Kidney capillary endothelial cell (primary cell): ENCODE data around the gene COL13A1.

Experiments
- DNase-seq: peaks from one replicate; pipeline ENCODE4 v3.0.0-alpha.2; 2018; ENCODE audit warnings: low spot score

Gene COL13A1

DNA sequence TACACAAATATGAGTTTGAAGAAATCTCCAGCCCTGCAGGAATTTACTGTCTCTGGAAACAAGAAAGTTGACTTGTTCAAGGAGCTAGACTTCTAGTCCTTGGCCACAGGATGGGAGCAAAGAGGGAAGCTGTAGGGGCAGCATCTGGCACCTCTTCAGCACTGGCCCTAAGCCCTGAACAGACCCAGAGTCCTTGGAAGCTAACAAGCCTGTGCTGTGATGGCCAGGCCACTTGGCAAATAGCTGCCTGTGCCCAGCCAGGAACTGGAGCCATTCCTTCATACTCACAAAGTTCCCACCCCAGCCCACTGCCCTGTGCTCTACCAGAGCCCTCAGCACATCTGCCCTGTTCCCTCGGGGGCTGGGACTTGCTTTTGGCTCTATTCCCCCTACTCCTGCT is 9.4 kb upstream of the COL13A1 start:
- no peak for DNase-seq

DNA sequence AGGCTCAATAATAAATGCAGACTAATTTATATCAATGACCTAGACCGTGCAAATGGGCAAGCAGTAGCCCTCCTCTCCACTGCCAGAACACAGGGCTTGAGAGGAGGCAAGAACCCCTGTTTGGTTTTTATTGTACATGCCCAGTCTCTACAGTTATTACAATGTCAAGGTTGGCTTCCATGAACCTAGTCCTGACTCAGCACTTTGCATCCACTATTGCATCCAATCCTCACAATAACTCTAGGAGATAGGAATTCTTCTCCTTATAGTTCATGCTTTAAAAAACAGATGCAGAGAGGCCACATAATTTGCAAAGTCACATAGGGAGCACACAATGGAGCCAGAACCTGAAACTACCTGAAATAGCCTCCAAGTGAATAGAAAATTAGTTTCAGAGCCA is 7.0 kb upstream of the COL13A1 start:
- DNase-seq = no peak

DNA sequence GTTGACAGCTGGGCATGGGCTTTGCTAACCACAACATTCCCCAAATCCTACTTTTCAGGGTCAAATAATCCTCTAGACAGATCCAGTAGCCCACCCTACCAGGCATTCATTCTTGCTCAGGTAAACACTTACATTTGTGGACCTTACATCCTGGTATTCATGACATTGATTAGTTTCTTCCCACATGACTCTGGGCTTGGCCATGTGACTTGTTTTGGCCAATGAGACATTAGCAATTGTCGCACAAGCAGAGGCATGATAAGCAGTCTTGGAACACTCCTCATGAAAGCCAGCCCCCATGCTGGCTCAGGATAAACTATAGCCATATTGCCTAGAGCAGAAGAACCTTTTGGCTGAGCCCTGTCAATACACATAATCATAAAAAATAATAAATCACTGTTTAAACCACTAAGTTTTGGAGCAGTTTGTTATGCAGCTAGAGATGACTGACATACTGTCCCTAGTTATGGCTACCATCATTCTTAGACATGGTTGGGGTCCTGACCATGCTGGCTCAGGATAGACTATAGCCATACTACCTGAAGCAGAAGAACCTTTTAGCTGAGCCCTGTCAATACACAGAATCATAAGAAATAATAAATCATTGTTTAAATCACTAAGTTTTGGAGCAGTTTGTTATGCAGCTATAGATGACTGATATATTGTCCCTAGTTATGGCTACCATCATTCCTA is 6.3 kb upstream of the COL13A1 start:
- DNase-seq = no peak

DNA sequence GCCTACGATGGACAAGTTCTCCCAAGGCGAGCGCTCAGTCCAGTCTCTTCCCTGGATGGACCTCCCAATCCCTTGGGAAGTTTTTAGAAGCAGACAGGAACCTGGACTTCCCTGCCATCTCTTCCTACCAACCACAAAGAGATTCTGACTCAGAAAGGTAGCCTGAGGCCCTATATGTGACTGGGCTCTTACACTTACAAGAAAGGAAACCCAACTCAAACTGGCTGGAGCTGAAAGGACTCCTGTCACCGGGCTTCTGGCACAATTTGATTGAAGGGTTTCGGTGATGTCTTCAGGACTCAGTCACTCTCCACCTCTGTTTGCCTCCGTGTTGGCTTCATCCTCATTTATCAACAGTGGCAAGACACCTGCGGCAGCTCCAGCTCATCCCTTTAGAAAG is 3.7 kb upstream of the COL13A1 start:
- DNase-seq = no peak

DNA sequence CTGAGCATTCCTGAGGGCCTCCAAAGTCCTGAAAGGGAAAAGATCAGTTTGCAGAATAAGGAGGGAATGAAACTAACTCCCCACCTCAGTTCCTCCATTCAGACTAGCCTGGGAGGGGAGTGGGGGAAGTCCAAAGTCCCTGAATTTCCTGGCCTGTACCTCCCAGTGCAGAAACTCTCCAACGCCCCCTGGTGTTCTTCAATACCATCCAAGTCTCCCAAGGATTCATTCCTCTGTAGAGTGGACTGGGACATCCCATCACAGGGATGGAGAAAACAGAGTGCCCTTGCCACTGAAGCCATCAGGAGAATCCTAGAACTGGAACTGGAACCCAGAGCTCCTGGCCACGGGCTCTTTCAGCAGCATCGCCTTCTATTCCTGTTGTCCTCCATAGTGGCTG is 1.6 kb upstream of the COL13A1 start:
- peak; percentile 80 for DNase-seq

DNA sequence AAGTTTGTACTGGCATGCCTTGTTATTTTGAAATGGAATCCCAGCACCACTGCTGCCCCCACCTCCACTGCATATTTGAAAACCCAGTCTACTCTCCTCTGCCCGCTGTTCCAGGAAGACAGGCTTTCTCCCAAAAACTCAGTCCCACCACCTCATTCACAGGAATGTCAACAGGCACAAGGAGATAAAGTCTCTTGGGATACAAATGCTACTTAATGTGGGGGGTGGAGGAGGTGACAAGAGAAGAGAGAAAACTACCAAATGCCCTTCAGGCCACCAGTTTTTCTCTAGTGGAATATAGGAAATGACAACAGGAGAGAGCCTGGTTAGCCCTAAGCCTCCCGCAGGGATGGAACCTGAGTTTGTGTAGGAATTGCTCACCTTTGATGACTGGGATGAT is 1.0 kb upstream of the COL13A1 start:
- DNase-seq = no peak

DNA sequence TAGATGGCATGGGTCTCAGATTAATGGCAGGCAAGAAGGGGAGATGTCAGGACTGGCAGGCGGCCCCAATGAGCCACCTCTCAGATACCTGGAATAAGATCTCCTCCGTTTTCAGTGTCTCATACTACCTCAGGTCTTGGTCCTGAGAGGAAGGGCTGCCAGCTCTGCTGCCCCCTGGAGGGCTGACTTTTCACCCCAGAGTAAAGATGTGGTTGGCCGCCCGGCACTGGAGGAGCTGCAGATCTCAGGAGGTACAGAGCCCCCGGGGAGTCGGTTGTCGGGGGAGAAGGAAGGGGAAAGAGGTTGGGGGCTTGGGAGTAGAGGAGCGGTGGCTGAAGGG is 642 bp upstream of the COL13A1 start:
- DNase-seq = peak; percentile 63

DNA sequence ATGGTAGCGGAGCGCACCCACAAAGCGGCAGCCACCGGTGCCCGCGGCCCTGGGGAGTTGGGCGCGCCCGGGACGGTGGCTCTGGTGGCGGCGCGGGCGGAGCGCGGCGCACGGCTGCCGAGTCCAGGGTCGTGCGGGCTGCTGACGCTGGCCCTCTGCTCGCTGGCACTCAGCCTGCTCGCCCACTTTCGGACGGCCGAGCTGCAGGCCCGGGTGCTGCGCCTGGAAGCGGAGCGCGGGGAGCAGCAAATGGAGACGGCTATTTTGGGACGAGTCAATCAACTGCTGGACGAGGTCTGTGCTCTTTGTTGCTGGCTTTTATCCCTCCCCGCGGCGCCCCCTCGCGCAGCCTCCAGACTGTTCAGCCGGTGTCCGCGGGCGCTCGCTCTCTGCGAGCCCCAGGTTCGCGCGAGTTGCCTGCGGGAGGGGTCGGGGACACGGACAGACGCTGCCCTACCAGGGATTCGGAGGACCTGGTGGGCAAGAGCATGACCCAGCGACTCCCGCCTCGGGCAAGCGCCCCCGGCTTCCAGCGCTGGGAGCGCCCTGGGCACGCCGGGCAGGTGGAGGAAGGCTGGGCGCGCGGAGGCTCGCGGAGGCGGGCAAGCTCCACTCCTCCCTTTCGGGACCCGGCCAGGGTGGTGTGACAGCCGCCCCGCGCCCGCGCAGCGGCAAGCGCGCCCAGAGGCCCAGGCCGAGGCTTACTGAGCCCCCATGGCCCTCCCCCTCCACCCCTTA is 887 bp downstream of the COL13A1 start:
- DNase-seq = peak; percentile 39

DNA sequence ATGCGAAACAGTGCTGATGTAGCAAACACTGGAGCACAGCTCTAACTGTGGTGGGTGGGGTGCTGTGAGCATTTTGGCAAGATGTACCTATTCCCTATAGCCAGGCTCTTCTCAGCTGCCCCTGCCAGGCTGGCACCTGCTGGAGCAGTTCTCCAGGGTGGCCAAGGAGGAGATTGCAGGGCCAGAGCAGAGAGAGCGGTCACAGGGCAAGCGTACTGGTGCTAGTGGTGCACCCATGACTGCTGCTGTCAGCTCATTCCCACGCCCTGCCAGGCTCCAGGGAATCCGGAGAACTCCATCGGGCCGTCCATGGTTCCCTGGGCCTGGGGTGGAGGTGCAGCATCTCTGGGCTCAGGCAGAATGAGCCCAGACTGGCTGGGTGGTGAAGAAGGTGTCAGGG is 2.1 kb downstream of the COL13A1 start:
- peak; percentile 9 for DNase-seq

DNA sequence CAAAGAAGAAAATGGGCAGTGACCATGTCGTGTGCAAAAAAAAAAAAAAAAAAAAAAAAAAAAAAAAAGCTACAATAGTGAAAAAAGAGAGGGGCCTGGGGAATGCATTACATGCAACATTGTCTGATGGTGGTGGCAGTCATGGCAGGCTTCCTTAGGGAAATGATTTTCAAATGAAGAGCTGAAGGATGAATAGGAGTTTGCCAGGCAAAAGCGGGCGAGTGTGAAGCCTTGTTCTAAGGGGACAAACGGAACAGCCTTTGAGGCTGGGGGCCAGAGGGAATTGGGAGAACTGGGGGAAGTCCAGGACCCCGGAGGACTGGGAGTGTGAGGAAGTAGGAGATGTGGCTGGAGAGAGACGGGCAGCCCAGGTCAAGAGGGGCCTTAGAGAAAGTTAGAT is 3.1 kb downstream of the COL13A1 start:
- DNase-seq = no peak

DNA sequence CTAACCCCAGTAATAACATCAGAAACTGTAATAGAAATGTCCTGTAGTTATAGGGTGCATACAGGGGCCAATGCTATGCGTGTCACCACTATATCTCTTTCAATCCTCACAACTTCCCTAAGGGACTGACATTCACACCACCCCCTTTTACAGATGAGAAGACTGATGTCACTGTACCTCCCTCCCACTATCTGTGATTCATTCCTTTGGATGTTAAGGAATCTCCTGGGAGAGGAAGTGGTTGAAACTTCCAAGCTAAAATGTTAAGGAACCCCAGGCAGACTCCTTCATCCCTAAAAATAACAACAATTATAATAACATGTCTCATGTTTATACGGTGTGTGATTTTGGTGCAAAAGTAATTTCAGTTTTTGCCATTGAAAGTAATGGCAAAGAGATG is 5.4 kb downstream of the COL13A1 start:
- DNase-seq = peak; percentile 79

DNA sequence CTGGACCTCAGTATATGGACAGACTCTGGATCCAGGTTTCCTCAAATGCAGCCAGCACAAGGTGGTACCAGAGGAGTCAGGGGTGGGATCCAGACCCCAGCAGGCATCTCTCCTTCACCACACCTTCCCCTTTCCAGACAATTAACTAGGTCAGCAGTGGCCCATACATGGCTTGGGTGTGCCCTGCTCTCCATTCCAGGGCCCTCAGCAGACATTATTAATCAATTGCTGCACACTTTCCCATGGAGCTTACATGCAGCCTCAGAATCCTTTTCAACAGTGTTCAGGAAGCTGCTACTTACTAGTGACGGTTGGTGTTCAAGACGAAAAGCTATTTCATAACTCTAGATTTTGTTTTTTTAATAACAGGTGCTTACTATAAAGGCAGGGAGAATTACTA is 6.0 kb downstream of the COL13A1 start:
- no peak for DNase-seq

DNA sequence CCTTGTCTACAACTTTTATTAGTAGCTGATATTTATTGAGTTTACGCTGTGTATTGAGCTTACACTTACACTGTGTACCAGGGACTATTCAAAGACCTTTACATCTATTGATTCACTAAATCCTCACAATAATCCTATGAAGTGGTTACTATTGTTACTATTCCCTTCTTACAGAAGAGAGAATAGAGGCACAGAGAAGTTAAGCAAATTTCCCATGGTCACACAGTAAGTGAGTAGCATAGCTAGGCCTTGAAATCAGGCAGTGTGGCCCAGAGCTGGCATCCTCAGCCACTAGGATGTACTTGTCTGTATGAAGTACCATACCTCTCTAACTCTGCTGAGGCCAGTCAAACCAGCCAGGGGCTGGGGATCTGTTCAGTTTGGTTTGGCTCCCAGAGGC is 7.6 kb downstream of the COL13A1 start:
- DNase-seq = no peak

DNA sequence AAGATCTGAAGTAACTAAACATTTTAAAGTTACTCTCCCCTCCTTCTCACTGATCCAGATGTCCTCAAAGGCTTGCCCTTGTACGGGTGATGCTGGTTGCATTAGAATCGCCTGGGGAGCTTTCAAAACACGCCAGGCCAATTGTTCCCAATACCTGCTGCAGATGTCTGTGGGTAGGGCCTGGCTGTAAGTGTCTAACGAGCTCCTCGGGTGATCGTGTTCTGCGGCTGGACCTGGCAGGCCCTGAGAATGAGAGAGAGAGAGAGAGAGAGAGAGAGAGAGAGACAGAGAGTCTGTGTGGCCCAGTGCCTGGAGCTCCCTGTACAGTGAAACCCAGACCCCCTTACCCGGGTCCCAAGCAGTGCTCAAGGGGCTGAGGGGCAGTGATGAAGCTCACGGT is 8.4 kb downstream of the COL13A1 start:
- no peak for DNase-seq

DNA sequence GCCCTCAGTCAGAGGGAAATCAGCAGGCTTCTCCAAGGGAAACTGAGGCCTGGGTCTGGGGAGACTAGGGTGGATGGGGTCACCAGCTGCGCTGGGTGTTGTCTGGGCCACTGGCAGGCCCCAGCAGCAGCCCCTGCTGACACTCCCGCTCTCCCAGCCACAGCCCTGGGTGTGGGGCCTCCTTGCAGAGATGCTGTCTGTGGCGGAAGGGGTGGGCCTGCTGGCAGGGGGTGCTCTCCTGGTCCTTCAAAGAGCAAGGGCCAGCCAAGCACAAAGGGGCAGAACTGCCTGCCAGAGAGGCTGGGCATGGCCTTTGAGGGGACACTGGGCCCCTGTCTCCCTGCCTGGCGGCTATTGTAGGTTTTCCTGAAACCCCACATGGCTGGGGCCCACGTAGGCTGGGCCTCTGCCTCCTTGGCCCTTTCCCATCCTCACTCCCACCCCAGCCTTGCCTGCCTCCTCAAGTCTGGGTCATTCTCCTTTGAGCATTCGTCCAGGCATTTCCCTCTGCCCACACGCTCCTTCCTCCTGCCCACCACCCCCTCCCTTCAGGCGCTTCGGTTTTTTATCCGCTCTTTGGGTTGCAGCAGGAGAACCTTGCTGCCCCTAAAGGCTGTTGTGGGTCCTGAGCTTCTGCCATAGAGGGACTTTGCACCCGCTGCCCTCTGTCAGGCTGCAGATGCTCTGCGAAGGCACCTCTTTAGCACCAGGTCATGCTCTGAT is 9.1 kb downstream of the COL13A1 start:
- DNase-seq = no peak

DNA sequence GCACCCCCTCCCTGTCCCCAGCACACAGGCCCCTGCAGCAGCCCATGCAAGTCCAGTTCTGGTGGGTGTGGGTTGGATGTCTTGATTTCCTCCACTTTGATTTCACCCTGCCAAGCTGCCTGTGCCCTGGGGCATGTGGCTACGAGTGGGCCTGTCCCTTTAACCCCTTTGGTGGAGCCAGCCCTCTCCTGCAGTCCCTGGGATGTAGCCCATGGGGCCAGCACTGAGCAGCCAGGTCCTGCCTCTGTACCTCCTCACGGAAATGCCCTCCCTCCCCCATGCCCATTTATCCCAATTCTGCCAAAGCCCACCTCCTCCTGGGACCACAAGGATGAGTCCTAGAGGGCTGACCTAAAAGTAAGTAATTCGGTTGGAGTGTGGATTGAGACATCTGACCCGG is 11.9 kb downstream of the COL13A1 start:
- no peak for DNase-seq

DNA sequence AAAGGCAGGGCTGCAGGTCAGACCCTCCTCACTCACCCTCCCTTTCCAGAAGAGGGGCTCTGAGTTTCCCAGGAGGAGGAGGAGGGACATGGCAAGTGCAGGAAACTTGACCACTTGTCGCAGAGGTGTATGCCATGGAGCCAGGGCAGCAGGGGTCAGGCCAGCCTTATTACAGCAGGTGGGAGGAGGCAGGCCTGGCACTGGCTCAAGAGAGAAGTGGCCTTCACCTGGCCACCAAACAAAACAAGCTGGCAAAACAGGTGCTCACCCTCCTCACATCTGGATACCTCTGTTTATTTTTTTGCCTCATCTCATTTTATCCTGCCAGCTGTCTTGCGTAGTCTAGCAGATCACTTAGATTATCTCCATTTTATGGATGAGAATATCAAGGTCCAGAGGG is 12.5 kb downstream of the COL13A1 start:
- no peak for DNase-seq

DNA sequence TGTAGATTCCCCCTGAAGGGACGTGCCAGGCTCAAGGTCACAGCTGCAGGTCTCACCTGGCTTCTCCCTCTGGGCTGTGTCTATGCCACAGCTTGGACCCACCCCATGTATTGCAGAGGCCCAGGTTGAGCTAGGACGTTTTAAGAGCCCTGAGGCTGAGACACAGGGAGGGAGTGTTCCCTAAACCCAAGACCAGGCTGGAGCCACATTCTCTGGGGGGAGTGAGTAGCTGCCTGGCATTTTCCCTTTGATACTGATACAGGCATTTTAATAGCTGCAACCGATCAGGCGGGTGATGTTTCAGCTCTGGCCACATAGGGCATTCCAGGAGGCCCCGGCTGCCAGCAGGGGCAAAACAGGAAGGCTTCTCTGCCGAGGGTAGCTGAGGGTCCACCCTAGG is 13.4 kb downstream of the COL13A1 start:
- no peak for DNase-seq

DNA sequence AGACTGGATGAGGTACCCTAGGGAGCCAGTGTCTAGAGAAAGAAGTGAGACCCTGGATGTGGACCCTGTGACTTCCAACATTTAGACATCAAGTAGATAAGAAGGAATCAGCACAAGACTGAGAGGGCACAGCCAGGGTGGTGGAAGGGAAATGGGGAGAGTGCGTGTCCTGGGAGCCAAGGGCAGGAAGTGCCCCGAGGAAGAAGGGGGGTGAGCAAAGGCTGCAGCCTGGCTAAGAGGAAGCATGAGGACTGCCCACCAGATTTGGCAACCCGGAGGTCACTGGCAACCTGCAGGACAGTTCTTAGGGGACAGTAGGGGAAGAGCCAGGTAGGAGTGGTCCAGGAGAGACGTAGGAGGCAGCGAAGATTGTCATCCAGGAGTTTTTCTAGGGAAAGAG is 14.8 kb downstream of the COL13A1 start:
- no peak for DNase-seq

DNA sequence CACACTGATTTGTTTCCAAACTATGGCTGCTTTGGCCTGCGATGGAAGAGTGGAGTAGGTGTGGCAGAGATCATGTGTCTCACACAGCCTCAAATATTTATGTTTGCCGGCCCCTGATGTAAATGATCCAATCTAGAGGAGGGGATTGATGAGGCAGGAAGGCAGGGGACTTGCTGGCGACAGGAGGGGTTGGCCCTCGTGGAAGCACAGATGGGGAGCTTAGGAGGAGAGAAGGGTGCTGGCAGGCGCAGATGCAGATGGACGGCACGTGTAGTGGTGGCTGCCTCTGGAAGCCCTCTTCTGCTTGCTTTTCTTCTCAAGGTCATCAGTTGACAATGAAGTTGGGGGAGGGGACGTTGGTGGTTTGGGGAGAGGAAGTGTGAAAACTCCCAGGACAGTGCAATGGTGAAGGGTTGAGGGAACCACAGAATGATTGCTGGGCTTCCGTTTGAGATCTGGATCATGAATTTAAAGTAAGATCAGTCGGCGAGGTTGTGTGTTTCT is 15.4 kb downstream of the COL13A1 start:
- DNase-seq = no peak

DNA sequence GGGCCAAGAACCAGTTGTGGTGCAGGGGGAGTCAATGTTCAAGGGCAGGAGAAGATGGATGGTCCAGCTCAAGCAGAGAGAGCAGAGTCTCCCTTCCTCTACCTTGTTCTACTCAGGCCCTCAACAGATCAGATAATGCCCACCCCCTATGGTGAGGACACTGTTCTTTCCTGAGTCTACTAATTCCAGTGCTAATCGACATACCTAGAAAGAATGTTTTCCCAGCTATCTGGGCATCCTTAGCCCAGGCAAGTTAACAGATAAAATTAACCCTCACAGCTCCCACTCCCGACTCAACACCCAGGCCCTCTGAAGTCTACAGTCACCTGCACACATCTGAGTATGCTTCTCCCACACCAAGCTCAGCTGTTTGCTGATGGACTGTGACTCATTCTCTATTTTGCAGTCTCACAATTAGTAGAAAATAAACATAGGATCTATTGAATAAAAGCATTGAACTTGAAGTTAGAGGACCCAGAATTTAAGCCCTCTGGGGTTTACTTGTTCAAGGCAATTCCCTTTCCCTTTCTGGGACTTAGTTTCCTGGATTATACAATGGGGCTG is 17.1 kb downstream of the COL13A1 start:
- DNase-seq = no peak

DNA sequence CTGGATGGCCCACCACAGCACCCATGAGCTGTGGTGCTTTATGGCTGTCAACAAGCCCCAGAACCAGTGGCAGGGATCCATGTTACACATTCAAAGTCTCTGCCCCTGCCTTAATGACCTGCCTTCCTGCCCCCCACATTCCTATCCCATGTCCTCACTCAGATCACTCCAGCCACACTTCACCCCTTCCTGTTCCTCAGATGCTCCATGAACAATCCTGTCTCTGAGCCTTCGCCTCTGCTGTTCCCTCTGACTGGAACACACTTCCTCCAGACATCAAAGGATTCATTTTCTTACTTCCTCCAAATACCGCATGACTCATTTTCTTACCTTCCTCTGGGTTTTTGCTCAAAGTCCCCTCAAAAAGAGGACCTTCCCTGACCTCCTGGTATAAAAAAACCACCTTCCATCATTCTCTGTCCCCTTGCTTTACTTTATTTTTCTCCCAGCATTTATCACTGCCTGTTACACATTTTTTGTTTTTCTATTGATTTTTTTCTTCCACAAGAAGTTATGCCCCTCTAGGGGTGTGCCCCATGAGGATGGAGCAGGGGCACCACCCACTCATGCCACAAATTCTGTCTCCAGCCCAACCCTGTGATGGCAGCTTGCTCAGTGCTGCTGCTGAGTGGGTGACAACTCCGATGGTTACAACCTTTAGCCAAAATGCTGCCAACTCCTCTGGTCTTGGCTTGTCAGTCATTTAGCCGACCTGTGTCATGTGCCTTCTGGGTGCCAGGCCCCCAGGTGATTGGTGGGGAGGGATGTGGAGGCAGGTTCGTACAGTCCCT is 18.2 kb downstream of the COL13A1 start:
- peak; percentile 92 for DNase-seq
